Hematopoietic multipotent progenitor cell treated with erythropoietin and hydrocortisone succinate and interleukin-3 and kit ligand, for 4 days (in vitro differentiated cells): ENCODE data around the gene DNAAF3.

Experiments used
- DNase-seq: peaks from one replicate; pipeline ENCODE4 v3.0.0-alpha.2; 2015

The DNAAF3 gene

DNA sequence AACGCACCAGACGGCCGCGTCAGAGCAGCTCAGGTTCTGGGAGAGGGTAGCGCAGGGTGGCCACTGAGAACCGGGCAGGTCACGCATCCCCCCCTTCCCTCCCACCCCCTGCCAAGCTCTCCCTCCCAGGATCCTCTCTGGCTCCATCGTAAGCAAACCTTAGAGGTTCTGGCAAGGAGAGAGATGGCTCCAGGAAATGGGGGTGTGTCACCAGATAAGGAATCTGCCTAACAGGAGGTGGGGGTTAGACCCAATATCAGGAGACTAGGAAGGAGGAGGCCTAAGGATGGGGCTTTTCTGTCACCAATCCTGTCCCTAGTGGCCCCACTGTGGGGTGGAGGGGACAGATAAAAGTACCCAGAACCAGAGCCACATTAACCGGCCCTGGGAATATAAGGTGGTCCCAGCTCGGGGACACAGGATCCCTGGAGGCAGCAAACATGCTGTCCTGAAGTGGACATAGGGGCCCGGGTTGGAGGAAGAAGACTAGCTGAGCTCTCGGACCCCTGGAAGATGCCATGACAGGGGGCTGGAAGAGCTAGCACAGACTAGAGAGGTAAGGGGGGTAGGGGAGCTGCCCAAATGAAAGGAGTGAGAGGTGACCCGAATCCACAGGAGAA is 50.9 kb downstream of the DNAAF3 start:
- DNase-seq = peak; percentile 43

DNA sequence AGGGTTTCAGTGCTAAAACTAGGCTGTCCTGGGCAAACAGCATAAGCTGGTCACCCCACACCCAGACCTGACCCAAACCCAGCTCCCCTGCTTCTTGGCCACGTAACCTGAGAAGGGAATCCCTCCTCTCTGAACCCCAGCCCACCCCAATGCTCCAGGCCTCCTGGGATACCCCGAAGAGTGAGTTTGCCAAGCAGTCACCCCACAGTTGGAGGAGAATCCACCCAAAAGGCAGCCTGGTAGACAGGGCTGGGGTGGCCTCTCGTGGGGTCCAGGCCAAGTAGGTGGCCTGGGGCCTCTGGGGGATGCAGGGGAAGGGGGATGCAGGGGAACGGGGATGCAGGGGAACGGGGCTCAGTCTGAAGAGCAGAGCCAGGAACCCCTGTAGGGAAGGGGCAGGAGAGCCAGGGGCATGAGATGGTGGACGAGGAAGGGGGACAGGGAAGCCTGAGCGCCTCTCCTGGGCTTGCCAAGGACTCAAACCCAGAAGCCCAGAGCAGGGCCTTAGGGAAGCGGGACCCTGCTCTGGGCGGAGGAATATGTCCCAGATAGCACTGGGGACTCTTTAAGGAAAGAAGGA is 51.8 kb downstream of the DNAAF3 start:
- DNase-seq = no peak

DNA sequence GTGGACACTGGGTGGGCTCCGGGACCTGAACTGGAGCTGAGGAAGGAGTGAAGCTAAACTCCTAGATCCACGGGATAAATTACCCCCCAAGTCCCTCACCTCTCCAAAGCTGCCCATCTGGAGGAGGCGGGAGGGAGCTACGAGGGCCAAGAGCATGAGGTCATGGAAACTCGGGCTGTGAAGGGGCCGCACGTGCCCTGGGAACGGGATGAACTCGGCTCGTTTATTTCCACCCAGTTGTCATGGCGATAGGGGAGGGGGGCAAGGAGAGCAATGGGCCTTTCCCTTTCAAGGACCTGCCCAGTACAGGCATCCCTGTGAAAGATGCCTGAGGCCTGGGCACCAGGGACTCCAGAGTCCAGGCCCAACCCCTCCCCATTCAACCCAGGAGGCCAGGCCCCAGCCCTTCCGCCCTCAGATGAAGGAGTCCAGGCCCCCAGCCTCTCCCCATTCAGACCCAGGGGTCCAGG is 52.8 kb downstream of the DNAAF3 start:
- DNase-seq = peak; percentile 21

DNA sequence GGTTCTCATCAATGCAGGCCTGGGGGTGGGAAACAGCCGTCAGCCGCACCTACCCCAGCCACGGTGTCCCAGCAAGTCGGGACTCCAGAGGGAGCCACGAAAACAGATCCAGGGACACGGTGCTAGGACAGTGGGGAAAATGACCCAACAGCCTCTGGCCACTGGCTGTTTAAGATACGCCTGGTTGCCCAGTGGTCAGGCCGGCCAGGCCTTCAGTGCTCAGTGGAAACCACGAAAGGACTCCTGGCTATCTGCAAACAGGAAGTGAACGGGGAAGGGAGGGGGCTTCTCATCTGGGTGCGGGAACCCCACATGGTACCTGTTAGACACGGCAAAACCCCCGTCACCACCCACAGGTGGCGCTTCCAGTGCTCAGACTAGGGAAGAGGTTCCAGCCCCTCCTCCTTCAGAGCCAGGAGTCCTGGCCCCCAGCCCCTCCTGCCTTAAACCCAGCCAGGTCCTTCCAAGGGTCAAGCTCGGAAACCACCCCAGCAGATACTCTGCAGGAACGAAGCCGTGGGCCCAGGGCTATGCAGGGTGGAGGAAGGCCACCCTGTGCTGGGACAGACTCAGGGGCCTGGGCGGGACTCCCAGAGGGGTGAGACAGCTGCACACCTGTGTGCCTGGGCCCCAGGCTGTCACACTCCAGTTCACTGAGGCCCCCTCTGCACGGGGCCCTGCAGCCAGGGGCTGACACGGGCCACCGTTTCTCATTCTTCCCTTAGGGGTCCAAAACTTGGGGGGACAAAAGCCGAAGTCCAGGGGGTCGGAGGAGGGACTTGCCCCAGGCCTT is 53.4 kb downstream of the DNAAF3 start:
- no peak for DNase-seq

DNA sequence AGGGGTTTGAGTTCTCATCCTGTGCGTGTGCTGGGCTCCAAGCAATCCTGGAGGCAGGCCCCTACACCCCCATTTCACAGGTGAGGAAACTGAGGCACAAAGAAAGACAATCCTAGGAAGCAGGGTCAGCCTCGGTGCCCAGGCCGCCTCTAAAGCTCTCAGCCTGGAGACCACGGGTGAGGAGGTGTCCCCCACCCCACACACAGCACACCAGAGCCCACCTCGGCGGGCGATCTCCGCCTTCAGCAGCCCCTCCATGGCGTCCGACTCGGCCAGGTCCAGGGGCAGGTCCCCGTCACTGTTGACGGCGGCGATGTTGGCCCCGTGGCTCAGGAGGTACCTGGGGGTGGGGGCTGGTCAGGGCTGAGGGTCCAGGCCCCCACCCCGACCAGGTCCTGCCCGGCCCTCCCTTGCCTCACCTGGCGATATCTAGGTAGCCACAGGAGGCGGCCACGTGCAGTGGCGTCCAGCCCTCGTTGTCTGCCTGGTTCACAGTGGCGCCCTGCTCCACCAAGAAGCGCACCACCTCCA is 54.1 kb downstream of the DNAAF3 start:
- no peak for DNase-seq

DNA sequence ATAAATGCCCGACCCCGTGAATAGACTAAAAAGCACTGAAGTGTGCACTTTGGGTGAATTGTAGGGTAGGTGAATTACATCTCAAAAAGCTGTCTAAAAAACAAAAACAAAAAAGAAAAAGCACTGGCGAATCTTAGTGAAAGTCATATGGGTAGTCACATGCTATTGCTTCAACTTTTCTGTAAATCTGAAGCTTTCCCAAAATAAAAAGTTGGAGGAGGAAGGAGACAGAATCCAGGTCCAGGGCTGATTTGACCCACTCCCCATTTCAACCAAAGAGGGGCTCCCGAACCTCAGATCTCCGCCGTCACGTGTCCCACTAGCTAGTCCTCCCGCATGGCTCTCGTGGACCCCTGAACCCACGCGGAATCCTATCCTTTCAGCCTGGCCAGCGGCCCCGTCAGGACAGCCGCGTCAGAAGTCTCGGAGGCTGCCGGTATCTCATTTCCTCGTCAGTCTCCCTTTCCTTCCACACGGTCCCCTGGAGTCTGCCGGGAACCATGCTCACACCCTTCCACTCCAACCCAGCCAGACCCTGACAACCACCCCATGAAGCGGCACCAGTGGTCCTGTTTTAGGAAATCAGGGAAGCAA is 55.1 kb downstream of the DNAAF3 start:
- DNase-seq = no peak

DNA sequence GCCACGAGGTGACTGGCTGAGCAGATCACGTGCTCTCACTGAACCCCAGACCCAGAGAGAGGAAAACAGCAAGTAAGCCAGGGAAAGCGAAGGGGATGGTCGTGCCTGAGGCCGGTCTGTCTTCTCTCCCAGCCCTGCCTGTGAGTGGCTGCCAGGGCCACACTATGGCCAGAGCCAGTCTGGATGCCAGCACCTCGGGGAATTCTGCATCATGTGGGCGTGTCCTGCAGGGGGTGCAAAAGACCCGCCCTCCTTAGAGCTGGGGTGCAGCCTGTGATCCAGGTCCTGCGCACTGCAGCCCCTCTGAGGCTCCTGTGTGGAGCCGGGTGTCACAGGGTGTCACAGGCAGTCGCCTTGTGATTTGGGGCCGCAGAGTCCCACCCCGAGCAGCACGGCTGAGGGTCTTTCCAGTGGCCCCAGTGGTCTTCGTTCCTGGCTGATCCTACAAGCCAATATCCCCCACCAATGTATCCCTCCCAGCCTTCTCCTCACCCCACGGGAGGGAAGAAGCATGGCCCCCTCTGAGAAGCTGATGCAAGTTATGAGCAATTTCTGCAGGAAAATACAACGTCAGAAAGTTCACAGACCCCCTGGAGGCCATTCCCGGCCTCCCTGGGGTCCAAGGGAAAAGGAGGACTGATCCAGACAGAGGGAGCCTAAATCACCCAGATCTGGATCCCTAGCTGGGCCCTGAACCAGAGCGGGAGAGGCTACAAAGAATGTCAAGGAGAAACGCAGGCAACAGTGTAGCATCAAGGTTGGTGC is 56.7 kb downstream of the DNAAF3 start:
- DNase-seq = no peak
